Nephron progenitor cell (in vitro differentiated cells): ENCODE data around the gene ANKS1B.

Source experiments
- DNase-seq: peaks from one replicate; pipeline ENCODE4 v3.0.0; 2021
- H3K27ac Mint-ChIP-seq: 2 replicates; pipeline ENCODE4 v1.8.0; 2021; ENCODE audit warnings: mild to moderate bottlenecking, moderate library complexity, mixed read lengths
- H3K27me3 Mint-ChIP-seq: 2 replicates; pipeline ENCODE4 v1.8.0; 2021; ENCODE audit warnings: mild to moderate bottlenecking, low read depth, mixed read lengths; ENCODE audit not compliant: poor library complexity
- H3K36me3 Mint-ChIP-seq: 2 replicates; pipeline ENCODE4 v1.8.0; 2021; ENCODE audit warnings: low read depth, mixed read lengths
- H3K4me1 Mint-ChIP-seq: 2 replicates; pipeline ENCODE4 v1.8.0; 2021; ENCODE audit warnings: mixed read lengths
- H3K4me3 Mint-ChIP-seq: 2 replicates; pipeline ENCODE4 v1.8.0; 2021; ENCODE audit warnings: mild to moderate bottlenecking, moderate library complexity, mixed read lengths
- H3K9me3 Mint-ChIP-seq: 2 replicates; pipeline ENCODE4 v1.8.0; 2021; ENCODE audit warnings: mild to moderate bottlenecking, moderate library complexity, mixed read lengths
- TF ChIP-seq, protein P1 (sequence below): fragments of 200-600 bp; sonication (generic); IDR thresholded peaks from 2 replicates; pipeline ENCODE4 v1.5.0; 2021; ENCODE audit warnings: antibody characterized with exemption

Gene ANKS1B

DNA sequence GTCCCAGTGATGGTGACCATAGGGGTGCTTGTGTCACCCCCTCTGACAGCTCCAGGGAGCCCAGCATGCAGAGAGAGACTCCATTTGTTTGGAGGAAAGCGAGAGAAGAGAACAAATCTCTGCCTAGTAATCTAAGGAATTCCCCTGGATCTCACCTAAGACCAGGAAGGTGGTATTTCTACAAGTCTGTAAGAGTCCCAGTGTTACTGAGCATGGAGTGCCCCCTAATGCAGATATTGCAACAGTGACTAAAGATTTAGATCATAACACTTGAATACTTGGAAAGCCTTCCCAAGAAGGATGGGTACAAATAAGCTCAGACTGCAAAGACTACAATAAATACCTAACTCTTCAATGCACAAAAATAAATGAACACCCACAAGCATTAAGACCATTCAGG is 697.6 kb downstream of the ANKS1B start:
- TF ChIP-seq, protein P1, sequence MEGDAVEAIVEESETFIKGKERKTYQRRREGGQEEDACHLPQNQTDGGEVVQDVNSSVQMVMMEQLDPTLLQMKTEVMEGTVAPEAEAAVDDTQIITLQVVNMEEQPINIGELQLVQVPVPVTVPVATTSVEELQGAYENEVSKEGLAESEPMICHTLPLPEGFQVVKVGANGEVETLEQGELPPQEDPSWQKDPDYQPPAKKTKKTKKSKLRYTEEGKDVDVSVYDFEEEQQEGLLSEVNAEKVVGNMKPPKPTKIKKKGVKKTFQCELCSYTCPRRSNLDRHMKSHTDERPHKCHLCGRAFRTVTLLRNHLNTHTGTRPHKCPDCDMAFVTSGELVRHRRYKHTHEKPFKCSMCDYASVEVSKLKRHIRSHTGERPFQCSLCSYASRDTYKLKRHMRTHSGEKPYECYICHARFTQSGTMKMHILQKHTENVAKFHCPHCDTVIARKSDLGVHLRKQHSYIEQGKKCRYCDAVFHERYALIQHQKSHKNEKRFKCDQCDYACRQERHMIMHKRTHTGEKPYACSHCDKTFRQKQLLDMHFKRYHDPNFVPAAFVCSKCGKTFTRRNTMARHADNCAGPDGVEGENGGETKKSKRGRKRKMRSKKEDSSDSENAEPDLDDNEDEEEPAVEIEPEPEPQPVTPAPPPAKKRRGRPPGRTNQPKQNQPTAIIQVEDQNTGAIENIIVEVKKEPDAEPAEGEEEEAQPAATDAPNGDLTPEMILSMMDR: no peak
- H3K4me3 Mint-ChIP-seq: no peak overlapping the region
- H3K4me1 Mint-ChIP-seq: no peaks in the 10 kb centered on the region
- DNase-seq: no peak
- peaks cover 26% of the 10 kb centered on the region for H3K9me3 Mint-ChIP-seq
- no peak overlapping the region for H3K27ac Mint-ChIP-seq
- no peaks in the 10 kb centered on the region for H3K36me3 Mint-ChIP-seq
- H3K27me3 Mint-ChIP-seq: no peaks in the 10 kb centered on the region

DNA sequence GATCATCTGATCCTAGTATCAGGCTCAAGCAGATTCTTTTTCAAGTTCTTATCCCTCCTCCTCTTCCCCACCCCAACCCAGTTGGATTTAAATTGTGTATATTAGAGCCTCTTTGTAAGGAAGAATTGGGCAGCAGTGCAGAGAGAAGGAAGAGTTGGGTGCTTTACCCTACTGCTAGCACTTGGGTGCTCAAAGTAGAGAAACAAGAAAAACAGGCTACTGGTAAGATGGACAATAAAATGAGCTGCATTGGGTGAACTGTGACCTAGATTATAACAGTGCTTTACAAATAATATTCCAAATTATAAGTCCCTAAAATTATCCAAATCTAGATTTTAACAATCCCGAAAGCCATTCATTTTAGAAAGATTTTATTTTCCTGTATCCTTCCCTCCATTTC is 700.6 kb downstream of the ANKS1B start:
- H3K36me3 Mint-ChIP-seq: no peaks in the 10 kb centered on the region
- no peaks in the 10 kb centered on the region for H3K4me1 Mint-ChIP-seq
- no peaks in the 10 kb centered on the region for H3K27me3 Mint-ChIP-seq
- no peak overlapping the region for H3K27ac Mint-ChIP-seq
- no peaks in the 10 kb centered on the region for H3K9me3 Mint-ChIP-seq
- no peak overlapping the region for H3K4me3 Mint-ChIP-seq
- no peak for DNase-seq
- TF ChIP-seq, protein P1: no peak

DNA sequence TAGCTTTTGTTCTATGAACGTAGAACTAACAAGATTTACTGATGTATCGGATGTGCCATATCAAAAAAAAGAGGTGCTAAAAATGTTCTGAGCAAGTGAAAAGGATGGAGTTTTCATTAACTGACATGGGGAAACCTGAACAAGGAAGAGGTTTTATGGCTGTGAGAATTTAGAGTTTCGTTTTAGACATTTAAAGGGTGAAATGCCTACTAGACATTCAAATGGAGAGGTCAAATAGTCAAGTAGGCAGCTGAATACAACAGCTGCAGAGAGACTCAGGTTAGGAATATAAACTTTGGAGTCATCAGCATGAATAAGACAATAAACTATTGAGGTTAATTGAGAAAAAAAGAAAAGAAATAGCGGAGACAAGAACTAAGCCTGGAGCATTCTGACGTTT is 702.1 kb downstream of the ANKS1B start:
- H3K36me3 Mint-ChIP-seq: no peaks in the 10 kb centered on the region
- H3K27ac Mint-ChIP-seq: no peak overlapping the region
- no peaks in the 10 kb centered on the region for H3K4me1 Mint-ChIP-seq
- H3K27me3 Mint-ChIP-seq: no peaks in the 10 kb centered on the region
- H3K9me3 Mint-ChIP-seq: no peaks in the 10 kb centered on the region
- DNase-seq: no peak
- H3K4me3 Mint-ChIP-seq: no peak overlapping the region
- TF ChIP-seq, protein P1: no peak

DNA sequence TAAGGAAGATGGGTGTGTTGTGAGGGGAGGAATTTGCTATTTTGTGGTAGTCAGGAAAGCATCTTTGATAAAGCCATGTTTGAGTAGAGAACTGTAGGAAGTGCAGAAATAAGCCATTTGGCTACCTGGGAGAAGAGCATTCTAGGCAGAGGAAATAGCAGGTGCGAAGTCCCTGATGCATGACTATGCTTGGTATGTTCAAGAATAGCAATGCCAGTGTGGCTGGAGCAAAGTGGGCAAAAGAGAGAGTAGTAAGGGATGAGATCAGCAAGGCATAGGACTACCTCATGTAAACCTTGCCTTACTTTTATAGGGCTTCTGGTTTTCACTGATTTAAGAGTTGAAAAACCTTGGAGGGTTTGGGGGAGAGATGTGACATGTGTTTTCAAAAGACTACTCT is 702.6 kb downstream of the ANKS1B start:
- TF ChIP-seq, protein P1: no peak
- Mint-ChIP-seq H3K4me3 (no peak overlapping the region), H3K27me3 (no peaks in the 10 kb centered on the region), H3K4me1 (no peaks in the 10 kb centered on the region), H3K9me3 (no peaks in the 10 kb centered on the region), H3K36me3 (no peaks in the 10 kb centered on the region), H3K27ac (no peak overlapping the region)
- DNase-seq: no peak

DNA sequence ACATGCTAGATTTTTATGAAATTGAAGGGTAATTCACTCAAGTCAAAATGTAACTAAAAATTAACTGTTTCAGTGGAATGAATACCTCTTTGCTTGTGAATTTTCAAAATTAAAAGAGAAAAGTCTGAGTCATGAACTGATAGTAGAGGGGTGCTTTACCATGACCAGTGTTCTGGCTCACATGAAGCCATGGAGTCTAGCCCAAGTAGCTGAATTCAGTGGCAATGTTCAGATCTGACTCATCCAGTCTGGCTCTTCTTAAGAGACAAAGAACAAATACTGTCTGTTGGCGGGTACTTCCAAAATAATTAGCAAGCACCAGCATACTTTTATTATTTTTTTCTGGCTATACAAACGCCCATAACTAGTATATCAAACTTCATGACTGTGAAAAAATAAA is 703.5 kb downstream of the ANKS1B start:
- Mint-ChIP-seq H3K27me3 (no peaks in the 10 kb centered on the region), H3K4me3 (no peak overlapping the region), H3K4me1 (no peaks in the 10 kb centered on the region), H3K36me3 (no peaks in the 10 kb centered on the region), H3K27ac (no peak overlapping the region), H3K9me3 (no peaks in the 10 kb centered on the region)
- TF ChIP-seq, protein P1: no peak
- no peak for DNase-seq

DNA sequence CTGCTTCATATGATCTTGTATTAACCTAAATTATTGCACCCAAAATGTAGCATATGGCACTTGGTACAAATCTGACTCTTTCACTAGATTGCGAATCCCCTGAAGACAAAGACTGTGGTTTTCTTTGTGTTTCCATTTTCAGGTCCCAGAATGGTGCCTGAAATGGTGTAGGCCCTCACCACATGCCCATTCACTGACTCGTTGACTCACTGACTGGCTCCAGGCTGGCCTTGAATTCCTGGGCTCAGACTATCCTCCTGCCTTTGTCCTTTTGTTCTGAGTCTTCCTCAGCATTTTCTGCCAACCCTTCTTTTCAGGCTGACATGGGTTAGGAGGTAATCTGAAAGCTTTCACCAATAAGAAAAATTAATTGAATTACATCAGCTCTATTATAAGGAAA is 705.8 kb downstream of the ANKS1B start:
- Mint-ChIP-seq H3K4me1 (no peaks in the 10 kb centered on the region), H3K27me3 (no peaks in the 10 kb centered on the region), H3K9me3 (no peaks in the 10 kb centered on the region), H3K36me3 (no peaks in the 10 kb centered on the region), H3K4me3 (no peak overlapping the region), H3K27ac (no peak overlapping the region)
- TF ChIP-seq, protein P1: no peak
- no peak for DNase-seq
